ENCODE data around the gene TBC1D20. TPM values are rescaled to one million over a fixed set of nuclear protein-coding genes. Genes with fewer than 3 reads are reported as not detected.

The TBC1D20 gene
- total RNA-seq, 1 experiment from 2014 or later = 24.2 TPM

DNA sequence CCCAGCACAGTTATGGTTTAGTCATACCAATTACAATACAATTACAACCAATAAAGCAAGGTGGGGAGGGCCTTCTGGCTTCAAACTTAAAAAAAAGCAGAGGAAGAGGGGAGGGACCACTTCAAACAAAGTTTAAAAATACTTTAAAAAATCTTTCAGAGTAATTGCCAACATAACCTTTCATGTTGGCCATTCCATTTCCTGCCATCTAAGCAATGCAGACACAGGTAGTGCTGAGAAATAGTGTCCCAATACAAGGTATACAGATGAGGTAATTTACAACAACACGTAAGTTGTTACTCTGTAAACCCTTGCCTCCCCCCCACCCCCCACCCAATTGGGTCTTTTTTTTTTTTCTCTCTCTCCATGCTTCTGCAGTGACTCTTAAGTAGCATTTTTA, 18.8 kb upstream of the TBC1D20 start:
- H3F3A ChIP-seq (ENCODE audit: low read length, unreplicated experiment) = no peaks in the 10 kb centered on the region
- no peak overlapping the region for H3K4me2 ChIP-seq (ENCODE audit: low read length)
- no peak overlapping the region for H3K27ac ChIP-seq (ENCODE audit: low read length)
- ATAC-seq = peak; percentile 12; the same call in 1 of the 2 replicates
- H3K9me3 ChIP-seq (ENCODE audit: low read length) = no peaks in the 10 kb centered on the region
- TF ChIP-seq EZH2phosphoT487 (IDR thresholded peaks at IDR 0.05; ENCODE audit: borderline replicate concordance, low read length) (no peak), EZH2 (IDR thresholded peaks at IDR 0.05; ENCODE audit: low read length, unreplicated experiment) (no peak)
- TF ChIP-seq, protein P1, sequence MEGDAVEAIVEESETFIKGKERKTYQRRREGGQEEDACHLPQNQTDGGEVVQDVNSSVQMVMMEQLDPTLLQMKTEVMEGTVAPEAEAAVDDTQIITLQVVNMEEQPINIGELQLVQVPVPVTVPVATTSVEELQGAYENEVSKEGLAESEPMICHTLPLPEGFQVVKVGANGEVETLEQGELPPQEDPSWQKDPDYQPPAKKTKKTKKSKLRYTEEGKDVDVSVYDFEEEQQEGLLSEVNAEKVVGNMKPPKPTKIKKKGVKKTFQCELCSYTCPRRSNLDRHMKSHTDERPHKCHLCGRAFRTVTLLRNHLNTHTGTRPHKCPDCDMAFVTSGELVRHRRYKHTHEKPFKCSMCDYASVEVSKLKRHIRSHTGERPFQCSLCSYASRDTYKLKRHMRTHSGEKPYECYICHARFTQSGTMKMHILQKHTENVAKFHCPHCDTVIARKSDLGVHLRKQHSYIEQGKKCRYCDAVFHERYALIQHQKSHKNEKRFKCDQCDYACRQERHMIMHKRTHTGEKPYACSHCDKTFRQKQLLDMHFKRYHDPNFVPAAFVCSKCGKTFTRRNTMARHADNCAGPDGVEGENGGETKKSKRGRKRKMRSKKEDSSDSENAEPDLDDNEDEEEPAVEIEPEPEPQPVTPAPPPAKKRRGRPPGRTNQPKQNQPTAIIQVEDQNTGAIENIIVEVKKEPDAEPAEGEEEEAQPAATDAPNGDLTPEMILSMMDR (conservative IDR thresholded peaks at IDR 0.05; ENCODE audit: low read depth, low read length) = no peak
- H3K9me2 ChIP-seq (replicated peaks; ENCODE audit: low read length) = no peaks in the 10 kb centered on the region
- BruUV-seq (replicated peaks) = no TSS peak
- H3K27me3 ChIP-seq (ENCODE audit: low read length) = no peaks in the 10 kb centered on the region
- H3K4me1 ChIP-seq (ENCODE audit: insufficient read depth, low read length) = no peaks in the 10 kb centered on the region
- peaks cover 56% of the 10 kb centered on the region; the same call in 1 of the 2 replicates for H3K36me3 ChIP-seq (ENCODE audit: low read depth, low read length)
- no peaks in the 10 kb centered on the region for H4K20me1 ChIP-seq (ENCODE audit: low read length)
- H3K79me2 ChIP-seq (ENCODE audit: low read length) = no peaks in the 10 kb centered on the region
- no peak overlapping the region for H3K4me3 ChIP-seq (ENCODE audit: low read length)
- ChIA-PET CTCF (no interaction called here), POLR2A (ENCODE audit: unreplicated experiment) (no interaction called here)
- no peak for DNase-seq
- H3K9ac ChIP-seq (ENCODE audit: low read length) = no peak overlapping the region
- intact Hi-C loops (cut with micrococcal nuclease) = no loop called here
- H2AFZ ChIP-seq (ENCODE audit: low read length) = no peak overlapping the region

DNA sequence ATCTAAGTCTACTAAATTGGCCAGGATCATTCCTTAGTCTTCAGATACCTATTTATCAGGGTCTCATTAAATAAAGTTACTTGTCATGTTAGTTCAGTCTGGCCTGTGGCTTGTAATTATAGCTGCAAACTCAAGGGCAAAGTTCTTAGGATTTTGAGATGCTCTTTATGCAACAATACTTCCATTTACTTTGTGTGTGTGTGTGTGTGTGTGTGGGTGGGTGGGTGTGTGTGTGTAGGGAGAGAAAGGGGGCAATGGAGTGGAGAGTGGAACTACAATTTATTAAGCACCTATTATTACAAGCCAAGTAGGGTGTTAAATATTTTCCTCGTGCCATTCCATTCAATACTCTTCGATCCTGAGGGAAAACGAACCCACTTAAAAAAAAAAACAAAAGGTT, 17.7 kb upstream of the TBC1D20 start:
- Histone ChIP-seq H3F3A (ENCODE audit: low read length, unreplicated experiment) (no peaks in the 10 kb centered on the region), H3K4me1 (ENCODE audit: insufficient read depth, low read length) (no peaks in the 10 kb centered on the region), H3K4me3 (ENCODE audit: low read length) (no peak overlapping the region), H3K36me3 (ENCODE audit: low read depth, low read length) (peaks cover 46% of the 10 kb centered on the region; the same call in 1 of the 2 replicates), H3K79me2 (ENCODE audit: low read length) (no peaks in the 10 kb centered on the region), H3K4me2 (ENCODE audit: low read length) (no peak overlapping the region), H3K27ac (ENCODE audit: low read length) (no peak overlapping the region), H3K9ac (ENCODE audit: low read length) (no peak overlapping the region), H3K27me3 (ENCODE audit: low read length) (no peaks in the 10 kb centered on the region), H3K9me3 (ENCODE audit: low read length) (no peaks in the 10 kb centered on the region), H3K9me2 (replicated peaks; ENCODE audit: low read length) (no peaks in the 10 kb centered on the region), H2AFZ (ENCODE audit: low read length) (no peak overlapping the region), H4K20me1 (ENCODE audit: low read length) (no peaks in the 10 kb centered on the region)
- DNase-seq (no peak), ATAC-seq (no peak)
- no TSS peak for BruUV-seq (replicated peaks)
- CTCF ChIA-PET = interaction anchor here (0.7 kb wide), 1 partner anchor 48 kb away, joined by 7 read pairs; no protein-coding TSS in a partner anchor
- intact Hi-C loops (cut with micrococcal nuclease) = no loop called here
- TF ChIP-seq, protein P1 (conservative IDR thresholded peaks at IDR 0.05; ENCODE audit: low read depth, low read length) = no peak
- no peak for TF ChIP-seq EZH2 (IDR thresholded peaks at IDR 0.05; ENCODE audit: low read length, unreplicated experiment)
- POLR2A ChIA-PET (ENCODE audit: unreplicated experiment) = no interaction called here

DNA sequence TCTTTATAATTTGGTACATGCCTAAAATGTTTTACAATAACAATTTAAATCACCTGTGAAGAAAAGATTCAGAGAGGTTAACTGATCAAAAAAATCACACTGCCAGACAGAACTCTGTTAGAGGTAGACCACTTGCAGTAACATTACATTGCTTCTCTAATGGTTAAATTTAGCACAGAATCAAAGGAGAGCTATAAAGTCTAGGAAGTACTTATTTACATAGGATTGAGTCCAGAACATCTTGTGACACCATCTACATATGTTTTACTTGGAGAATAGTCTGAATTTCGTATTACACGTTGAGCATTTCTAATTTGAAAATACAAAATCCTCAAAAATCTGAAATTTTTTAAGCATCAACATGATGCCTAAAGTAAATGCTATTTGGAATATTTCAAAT, 17.2 kb upstream of the TBC1D20 start:
- CTCF ChIA-PET = interaction anchor here (0.7 kb wide), 1 partner anchor 48 kb away, joined by 7 read pairs; no protein-coding TSS in a partner anchor
- Histone ChIP-seq H3K4me3 (ENCODE audit: low read length) (no peak overlapping the region), H2AFZ (ENCODE audit: low read length) (no peak overlapping the region), H3K9me2 (replicated peaks; ENCODE audit: low read length) (no peaks in the 10 kb centered on the region), H3K9me3 (ENCODE audit: low read length) (no peaks in the 10 kb centered on the region), H3K4me2 (ENCODE audit: low read length) (no peak overlapping the region), H3K36me3 (ENCODE audit: low read depth, low read length) (peaks cover 45% of the 10 kb centered on the region; the same call in 1 of the 2 replicates), H3K27ac (ENCODE audit: low read length) (no peak overlapping the region), H4K20me1 (ENCODE audit: low read length) (no peaks in the 10 kb centered on the region), H3K27me3 (ENCODE audit: low read length) (no peaks in the 10 kb centered on the region), H3F3A (ENCODE audit: low read length, unreplicated experiment) (no peaks in the 10 kb centered on the region), H3K9ac (ENCODE audit: low read length) (no peak overlapping the region), H3K79me2 (ENCODE audit: low read length) (no peaks in the 10 kb centered on the region), H3K4me1 (ENCODE audit: insufficient read depth, low read length) (no peaks in the 10 kb centered on the region)
- POLR2A ChIA-PET (ENCODE audit: unreplicated experiment) = no interaction called here
- TF ChIP-seq EZH2 (IDR thresholded peaks at IDR 0.05; ENCODE audit: low read length, unreplicated experiment) = no peak
- no peak for TF ChIP-seq EZH2phosphoT487 (IDR thresholded peaks at IDR 0.05; ENCODE audit: borderline replicate concordance, low read length)
- TF ChIP-seq, protein P1 (conservative IDR thresholded peaks at IDR 0.05; ENCODE audit: low read depth, low read length) = no peak
- intact Hi-C loops (cut with micrococcal nuclease) = loop anchor here (1.0 kb wide), 1 partner anchor 125 kb away; no protein-coding TSS in a partner anchor
- no TSS peak for BruUV-seq (replicated peaks)
- DNase-seq (no peak), ATAC-seq (peak; percentile 64)
